SH-SY5Y (cell line): Measurements from ENCODE around the gene PLXDC2.

Source experiments
- GATA2 ChIP-seq: IDR thresholded peaks from 2 replicates; pipeline ENCODE4 v1.6.1; 2011; ENCODE audit warnings: mild to moderate bottlenecking, low read depth, low read length
- GATA3 ChIP-seq: IDR thresholded peaks from 2 replicates; pipeline ENCODE4 v1.6.1; 2011; ENCODE audit warnings: low read depth, mild to moderate bottlenecking, low read length, moderate library complexity

Gene PLXDC2

DNA sequence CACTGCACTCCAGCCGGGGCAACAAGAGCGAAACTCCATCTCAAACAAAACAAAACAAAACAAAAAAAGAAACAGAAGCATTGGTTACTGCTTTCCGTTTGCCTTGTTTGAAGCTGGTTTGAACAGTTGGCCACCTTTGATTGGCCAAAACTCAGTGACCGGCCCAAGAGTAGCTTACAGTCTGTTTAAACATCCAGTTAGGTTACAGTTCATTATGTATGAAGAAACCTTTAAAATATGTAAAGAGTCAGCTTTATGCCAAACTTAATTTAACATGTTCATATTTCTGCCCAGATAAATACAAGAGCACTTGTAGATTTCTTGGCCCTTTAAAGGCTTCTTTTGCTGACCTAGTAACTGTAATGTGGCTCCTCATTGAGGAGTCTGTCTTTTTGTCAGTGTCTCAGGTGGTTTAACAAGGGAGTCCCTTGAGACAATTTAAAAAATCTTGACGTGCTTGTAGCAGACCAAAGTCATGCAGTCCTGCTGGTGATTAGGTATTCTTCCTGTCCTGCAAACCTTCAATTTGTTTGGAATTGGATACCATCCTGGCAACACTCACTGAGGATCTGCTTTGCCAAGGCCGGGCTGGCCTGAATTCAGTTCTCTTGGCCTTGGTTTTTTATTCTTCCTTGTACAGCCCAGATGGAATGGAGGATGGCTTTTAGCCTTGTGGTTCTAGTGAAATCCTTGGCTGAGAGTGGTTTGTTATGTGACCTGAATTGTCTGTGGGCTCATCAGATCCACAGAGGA lies 128.9 kb downstream of the PLXDC2 start:
- no peak for TF ChIP-seq GATA3
- no peak for TF ChIP-seq GATA2

DNA sequence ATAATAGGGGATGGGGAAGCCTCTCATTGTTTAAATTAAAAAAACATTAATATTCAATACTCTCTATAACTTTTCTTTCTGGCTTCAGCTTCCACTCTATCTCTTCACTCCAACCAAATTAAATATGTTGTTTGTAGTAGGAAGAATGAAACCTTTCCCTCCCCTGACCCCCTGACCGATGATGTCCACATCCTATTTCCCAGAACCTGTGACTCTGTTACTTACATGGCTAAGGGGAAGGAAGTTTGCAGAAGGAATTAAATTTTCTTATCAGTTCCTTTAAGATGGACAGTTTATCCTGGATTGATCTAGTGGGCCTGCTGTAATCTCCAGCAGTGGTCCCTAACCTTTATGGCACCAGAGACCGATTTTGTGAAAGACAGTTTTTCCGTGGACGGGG lies 130.0 kb downstream of the PLXDC2 start:
- no peak for TF ChIP-seq GATA3

DNA sequence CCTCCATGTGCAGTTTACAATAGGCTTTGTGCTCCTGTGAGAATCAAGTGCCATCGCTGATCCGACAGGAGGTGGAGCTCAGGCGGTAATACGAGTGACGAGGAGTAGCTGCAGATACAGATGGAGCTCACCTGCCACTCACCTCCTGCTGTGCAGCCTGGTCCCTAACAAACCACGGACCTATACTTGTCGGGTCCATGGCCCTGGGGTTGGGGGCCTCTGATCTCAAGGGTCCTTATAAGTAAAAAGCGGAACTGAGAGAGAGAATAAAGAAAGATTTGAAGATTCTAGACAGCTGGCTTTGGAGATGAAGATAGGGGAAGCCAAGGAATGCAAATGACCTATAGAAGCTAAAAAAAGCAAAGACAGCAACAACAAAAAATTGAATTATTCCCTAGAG lies 130.6 kb downstream of the PLXDC2 start:
- TF ChIP-seq GATA3 (no peak), GATA2 (no peak)

DNA sequence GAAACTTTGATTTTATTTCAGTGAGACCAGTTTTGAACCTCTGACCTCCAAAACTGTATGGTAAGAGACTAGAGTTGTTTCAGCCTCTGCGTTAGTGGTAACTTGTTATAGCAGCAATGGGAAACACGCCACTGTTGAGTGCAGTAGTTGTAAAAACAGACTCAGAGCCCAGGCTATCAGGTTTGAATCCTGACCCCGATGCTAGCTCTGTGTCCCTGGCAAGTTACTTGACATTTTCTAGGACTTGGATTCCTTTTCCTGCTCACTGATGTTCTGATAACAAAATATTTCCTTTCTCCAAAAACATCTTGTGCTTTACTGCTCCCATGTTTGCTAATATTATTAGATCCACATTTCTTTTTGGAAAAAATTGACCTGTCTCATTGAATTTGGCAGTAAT lies 131.0 kb downstream of the PLXDC2 start:
- TF ChIP-seq GATA2, result no peak

DNA sequence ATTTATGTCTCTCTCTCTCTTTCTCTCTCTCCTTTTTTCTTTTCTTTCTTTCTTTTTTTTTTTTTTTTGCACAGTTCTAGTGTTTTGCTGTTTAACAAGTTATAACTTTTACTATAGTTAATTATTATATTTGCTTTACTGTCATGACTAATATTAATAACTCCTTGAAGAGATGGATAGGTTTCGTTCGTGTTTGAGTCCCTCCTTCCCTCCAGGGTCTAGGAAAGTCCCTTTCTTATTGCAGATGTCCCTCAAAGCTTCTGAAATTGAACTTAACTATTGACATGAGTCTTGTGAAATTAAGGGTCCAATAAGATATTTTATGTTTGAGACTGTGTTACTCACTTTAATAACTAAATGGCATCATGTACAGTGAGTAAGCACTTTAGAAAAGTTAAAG lies 131.4 kb downstream of the PLXDC2 start:
- no peak for TF ChIP-seq GATA3
- no peak for TF ChIP-seq GATA2

DNA sequence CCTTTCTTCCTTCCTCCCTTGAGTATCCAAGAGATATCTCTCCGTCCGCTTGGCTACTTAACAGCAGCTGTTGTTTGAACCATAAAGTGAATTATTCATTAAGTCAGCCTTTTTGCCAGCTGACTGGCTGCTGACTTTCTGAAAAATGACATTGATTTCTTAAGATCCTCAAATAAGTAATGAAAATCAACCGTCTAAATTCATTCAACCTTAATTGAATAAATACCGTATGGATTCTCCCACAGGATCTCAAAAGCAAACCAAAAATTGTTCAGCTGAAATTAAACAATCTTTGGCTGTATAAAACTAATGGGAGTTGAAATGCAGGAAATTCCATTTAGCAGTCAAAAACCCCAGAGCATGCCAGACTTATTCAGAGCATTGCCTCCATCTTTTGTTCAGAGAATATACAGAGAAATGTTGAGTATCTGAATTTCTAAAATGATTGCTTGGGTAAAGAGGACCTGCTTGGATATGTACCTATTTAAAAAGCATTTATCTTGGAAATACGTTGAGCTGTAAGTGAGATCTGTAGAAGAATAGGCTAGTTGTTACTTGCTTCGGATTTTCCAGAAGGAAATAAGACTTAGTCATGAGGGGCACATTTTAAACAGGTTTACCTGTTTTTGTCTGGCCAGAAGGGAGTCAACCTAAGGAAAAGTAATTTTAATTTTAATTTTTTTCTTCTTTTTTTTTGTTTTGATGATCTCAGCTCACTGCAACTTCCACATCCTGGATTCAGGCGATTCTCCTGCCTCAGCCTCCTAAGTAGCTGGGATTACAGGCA lies 136.2 kb downstream of the PLXDC2 start:
- no peak for TF ChIP-seq GATA2
- no peak for TF ChIP-seq GATA3

DNA sequence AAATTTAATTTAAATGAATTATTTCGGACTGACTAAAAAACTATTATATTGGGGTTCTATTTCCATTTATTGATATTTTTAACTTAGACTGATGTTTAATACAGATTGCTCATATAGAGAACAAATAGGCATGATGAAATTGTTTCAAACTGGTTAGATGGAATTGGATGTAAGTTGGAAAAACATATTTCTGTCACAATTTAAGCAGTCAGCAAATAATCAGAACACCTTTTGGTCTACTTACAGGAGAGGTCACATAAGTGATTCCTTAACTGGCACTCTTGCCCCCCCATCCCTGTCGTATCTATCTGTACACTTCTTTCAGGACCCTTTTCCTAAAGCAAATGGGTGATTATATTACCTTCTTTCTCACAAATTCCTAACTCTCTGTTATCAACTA lies 138.4 kb downstream of the PLXDC2 start:
- TF ChIP-seq GATA2 (no peak), GATA3 (no peak)

DNA sequence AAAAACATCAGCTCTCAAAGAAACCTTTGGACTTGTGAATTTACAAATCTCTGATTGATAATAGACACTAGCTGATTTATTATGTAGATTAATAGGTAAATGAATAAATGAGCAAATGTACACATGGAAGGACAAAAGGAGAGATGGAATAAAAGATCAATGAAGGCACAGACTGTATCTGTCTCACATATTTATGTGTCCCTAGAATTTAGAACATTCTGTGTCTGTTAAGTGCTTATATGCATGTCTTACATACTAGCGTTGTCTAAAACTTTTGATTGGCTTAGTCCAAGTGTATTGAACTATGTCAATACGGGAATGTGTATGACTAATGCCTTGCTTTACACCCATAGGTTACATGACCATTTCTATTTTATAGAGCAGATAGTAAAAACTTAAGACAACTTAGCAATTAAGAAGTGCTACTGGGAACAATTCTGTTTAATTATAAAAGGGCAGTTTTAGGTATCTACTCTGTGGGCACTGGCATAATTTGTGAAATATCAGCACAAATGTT lies 140.3 kb downstream of the PLXDC2 start:
- TF ChIP-seq GATA2 (no peak), GATA3 (no peak)

DNA sequence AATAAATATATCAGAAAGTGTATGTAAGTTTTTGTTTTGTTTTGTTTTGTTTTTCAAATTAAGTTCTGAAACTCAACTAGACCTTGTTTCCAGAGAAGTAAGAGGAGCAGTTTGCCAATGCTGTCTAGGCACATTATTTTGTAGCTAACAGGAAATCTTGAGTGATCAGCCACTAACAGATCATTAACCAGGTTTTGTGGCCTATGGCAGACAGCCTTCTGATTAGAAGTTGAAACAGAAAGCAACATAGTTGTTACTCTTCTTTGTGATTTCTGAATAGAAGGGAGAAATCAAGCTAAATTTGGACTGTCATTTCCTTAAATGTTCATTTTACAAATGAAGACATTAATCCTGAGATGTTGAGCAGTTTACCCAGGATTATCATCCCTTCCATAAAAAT lies 142.6 kb downstream of the PLXDC2 start:
- TF ChIP-seq GATA2 (no peak), GATA3 (no peak)

DNA sequence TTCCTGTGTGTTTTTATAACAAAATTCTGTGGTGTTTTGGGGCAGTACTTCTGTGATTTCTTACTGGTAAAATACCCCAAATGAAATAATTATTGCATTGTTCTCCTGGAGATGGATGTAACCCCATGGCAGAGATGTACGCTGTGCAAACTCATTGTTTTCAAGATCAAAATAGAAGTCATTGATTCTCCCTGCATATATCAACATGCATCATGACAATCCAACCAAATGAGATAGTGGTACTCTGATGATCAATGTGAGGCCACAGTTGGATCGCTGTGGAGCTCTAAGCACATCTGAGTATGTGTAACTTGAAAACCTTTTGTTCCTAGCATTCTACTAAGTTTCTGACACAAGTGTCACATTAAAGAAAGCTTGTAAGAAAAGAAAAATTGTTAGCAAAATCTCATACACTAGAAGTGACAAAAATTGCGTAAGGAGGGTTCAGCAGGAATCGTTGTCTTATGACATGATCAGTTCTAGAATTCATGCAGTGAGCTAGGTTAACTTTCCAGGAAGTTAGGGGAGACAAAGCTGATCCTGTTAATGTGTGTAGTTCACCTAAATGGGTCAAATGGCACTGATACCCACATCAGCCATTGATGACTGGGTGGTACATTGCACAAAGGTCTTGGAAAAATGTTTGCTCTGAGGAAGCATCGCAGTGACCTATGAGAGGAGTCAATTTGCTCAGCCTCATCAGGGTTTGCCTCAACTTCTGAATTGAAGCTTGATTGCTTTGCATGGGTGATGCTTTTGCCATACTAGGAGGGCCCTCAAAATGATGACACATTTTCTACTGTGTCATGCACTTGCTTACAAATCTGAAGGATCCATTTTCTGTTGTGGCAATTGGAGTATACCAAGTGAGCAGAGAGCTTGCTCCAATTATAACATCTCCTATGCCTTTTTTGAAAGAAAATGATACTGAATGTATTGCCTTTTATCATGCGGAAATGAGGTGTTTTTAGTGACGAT lies 145.1 kb downstream of the PLXDC2 start:
- TF ChIP-seq GATA3 (no peak), GATA2 (no peak)

DNA sequence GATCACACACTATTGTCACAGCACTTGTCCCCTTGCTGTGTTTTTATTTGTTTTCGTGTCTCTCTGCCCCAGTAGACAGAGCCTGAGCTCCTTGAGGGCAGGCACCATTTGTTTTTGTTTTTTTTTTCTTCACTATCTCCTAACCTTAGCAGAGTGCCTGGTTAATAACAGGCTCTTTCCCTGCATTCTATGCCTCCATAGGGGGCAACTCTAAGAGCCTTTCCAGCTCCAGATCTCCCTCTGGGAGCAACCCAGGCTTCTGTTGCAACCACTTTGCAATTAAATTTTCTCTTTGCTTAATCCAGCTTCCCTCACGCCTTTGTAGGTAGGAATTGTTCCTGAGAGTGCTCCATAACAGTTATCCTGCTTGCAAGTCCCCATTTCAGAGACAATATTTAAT lies 148.4 kb downstream of the PLXDC2 start:
- TF ChIP-seq GATA3 (no peak), GATA2 (no peak)

DNA sequence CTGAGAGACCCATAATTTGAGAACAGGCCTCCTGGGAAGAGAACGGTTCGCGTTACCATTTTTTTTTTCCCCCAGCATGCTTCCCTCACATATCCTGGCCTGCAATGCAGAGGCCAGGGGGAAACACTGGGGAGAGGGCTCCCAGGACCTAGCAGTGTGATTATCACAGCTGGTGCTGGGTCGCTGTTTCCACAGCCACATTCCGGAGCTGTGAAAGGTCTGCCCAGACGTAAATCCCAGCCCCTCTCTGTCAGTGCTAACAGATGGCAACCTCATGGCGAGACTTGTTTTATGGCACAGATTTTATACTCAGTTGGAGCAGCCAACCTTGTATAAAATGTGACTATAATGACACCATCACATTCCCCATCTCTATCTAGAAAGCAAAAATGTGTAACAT lies 150.5 kb downstream of the PLXDC2 start:
- TF ChIP-seq GATA2, result peak; percentile 10; the same call in 1 of the 2 replicates
- TF ChIP-seq GATA3, result no peak

DNA sequence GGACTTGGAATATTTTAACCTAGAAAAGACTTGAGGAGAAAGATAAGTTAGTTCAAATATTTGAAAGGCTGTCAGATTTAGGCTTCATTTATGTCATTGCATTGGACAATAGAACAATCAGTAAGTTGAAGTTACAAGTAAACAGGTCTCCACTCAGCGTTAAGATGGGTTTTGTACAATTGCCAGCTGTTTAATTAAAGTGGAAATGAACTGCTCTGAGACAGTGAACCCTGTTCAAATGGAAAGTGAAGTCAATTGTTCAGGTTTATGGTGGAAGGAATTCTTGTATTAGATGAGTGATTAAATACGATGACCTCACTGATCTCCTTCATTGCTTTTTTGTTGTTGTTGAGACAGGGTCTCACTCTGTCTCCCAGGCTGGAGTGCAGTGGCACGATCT lies 151.7 kb downstream of the PLXDC2 start:
- no peak for TF ChIP-seq GATA2
- no peak for TF ChIP-seq GATA3

DNA sequence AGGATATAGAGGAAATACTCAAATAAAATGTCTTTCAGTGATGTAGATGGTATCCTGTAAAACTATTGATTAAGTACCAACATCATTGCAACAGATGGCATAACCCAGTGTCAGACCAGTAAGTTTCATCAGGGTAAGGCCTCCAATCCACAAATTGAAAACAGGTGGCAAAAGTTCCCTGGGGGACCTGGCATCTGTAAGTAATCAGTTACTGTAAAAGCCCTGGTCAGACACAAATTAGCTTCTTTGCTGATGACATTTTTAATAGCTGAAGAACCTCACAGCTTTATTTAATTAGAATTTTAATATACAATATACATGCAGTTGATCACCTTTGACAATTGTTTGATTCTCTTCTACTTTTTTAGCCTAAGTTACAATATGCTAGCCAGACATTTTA lies 152.5 kb downstream of the PLXDC2 start:
- TF ChIP-seq GATA3, result no peak
- 0 out of 2 replicates have a peak, but pooled peaks have one; percentile 28 for TF ChIP-seq GATA2
